Dermis blood vessel endothelial cell (primary cell): ENCODE data around the gene CEP295NL. TPM values are rescaled to one million over a fixed set of nuclear protein-coding genes. Genes with fewer than 3 reads are reported as not detected.
A peak's percentile ranks its signal among the peaks of the same experiment; 100 is the strongest.
"Not testable (repeated sequence)": the region's sequence is repeated elsewhere in the genome, so short reads cannot be mapped to it uniquely, and the experiment has no call there.

Experiments
- DNase-seq: peaks from one replicate; pipeline ENCODE4 v3.0.0; 2010
- total RNA-seq: library from RNA; depleted of rRNA; stranded (reverse); fragments of >200 nt; gene quantifications from 2 replicates; pipeline ENCODE4 v1.2.3, GENCODE V29; 2014

Gene CEP295NL
- total RNA-seq, 1 donor from 2014 or later, result 5.1 TPM

DNA sequence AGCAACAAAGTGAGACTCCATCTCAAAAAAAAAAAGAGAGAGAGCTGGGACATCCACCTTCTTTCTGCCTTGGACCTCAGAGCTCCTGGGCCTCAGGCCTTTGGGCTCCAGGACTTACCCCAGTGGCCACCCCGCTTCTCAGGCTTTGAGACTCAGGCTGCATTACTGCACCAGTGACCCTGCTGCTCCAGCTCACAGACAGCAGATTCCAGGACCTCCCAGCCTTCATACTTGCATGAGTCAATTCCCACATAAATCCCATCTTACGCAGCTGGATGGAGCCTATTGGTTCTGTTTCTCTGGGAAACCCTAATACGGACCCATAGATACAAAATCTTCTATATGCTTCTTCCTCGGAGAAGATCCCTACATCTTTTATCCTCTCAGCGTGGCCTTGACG is 2.1 kb upstream of the CEP295NL start:
- DNase-seq, result no peak

DNA sequence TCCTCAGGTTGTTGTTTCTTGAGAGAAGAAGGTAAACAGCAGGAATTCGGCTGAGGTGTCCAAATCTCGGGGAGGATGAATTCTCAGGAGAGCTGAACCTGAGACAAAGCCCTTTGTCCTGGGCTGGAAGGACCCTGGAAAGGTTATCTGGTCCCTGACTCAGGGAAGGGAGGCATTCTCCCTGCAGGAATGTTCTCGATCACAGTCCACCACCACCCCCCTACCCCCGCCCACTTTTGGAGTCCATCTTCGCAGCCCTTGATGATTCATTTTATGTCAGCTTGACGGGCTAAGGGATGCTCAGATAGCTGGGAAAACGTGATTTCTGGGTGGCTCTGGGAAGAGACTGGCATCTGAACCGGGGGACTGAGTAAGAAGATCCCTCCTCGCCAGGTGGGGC is 1.4 kb upstream of the CEP295NL start:
- no peak for DNase-seq

DNA sequence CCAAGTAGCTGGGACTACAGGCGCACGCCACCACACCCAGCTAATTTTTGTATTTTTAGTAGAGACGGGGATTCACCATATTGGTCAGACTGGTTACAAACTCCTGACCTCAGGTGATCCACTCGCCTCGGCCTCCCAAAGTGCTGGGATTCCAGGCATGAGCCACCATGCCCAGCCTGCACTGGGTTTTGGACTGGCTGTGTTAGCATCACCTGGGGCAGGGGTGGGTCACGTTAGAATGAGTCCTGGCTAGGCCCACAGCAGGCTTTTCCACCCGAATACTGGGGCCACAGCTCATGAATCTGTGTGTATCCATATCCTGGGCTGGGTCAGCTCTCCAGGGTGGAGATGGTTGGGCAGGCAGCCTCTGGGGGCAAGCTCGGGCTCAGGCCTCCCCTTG is 770 bp downstream of the CEP295NL start:
- not testable (repeated sequence) for DNase-seq

- no peak for DNase-seq
Measured at GRCh38 chr17:78901806-78902205, 1.2 kb downstream of the CEP295NL start.

DNA sequence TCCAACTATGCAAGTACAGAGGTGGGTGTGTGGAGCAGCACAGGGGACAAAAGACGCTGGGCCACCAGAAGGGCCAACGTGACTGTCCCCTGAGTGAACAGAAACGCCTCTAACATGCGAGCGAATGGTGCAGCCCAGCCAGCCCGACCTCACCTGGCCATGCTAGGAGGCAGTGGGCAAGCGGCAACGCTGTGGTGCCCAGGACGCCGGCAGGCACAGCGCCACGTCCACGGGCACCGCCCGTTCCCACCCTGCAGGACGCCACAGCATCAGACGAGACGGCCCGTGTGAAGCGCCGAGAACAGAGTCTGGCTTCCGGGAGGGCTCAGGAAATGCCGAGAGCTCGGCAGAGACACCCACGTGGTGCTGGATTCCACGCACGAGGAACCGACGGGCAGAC is 2.2 kb downstream of the CEP295NL start:
- DNase-seq, result no peak

- no peak for DNase-seq
Measured at GRCh38 chr17:78899361-78900260, 3.4 kb downstream of the CEP295NL start.

DNA sequence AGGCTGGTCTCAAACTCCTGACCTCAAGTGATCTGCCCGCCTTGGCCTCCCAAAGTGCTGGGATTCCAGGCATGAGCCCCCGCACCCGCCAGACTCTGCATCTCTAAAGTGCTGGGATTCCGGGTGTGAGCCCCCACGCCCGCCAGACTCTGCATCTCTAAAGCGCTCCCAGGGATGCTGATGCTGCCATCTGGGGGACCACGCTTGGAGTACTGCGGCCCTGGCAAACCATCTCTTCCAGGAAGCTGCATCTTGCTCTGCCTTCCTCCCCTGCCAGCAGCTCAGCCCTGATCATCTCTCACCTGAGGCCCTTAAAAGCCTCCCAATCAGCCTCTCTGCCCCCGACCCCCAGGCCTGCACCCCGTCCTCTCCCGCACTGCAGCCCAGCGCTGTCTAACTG is 4.1 kb downstream of the CEP295NL start:
- DNase-seq, result no peak

- DNase-seq, result no peak
Measured at GRCh38 chr17:78898075-78898836, 4.7 kb downstream of the CEP295NL start.

- no peak for DNase-seq
Measured at GRCh38 chr17:78897664-78898047, 5.3 kb downstream of the CEP295NL start.

- DNase-seq, result no peak
Measured at GRCh38 chr17:78896834-78897663, 6.0 kb downstream of the CEP295NL start.

GRCh38 chr17:78896091-78896833 is 6.7 kb downstream of the CEP295NL start:
- DNase-seq, result no peak

DNA sequence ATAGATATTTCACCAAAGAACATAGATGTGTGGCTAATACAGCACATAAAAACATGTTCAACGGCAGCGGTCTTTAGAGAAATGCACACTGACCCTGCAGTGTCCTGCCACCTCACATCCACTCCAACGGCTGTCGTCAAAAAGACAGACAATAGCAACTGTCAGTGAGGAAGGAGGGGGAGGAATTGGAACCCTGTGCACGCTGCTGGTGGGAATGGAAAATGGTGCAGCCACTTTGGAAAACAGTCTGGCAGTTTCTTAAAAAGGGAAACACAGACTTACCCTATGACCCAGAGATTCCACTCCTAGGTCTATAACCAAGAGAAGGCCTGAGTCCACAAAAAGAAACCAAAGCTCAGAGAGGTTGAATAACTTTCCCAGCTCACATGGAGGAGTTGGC is 7.7 kb downstream of the CEP295NL start:
- peak; percentile 70 for DNase-seq

- no peak for DNase-seq
Measured at GRCh38 chr17:78893684-78894083, 9.3 kb downstream of the CEP295NL start.

DNA sequence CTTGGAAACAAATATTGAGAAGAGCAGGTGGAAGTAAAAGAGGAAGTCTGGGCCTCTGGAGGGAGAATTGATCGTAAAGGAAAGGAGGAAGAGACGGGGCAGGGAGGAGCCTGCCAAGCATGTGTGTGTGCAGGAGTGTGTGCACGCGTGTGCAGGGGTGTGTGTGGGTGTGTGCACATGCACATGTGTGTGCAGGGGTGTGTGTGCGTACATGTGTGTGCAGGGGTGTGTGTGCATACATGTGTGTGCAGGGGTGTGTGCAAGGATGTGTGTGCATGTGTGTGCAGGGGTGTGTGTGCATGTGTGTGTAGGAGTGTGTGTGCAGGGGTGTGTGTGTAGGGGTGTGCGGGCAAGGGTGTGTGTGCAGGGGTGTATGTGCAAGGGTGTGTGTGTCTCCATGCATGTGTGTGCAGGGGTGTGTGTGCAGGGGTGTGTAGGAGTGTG is 10.0 kb downstream of the CEP295NL start:
- DNase-seq, result no peak

DNA sequence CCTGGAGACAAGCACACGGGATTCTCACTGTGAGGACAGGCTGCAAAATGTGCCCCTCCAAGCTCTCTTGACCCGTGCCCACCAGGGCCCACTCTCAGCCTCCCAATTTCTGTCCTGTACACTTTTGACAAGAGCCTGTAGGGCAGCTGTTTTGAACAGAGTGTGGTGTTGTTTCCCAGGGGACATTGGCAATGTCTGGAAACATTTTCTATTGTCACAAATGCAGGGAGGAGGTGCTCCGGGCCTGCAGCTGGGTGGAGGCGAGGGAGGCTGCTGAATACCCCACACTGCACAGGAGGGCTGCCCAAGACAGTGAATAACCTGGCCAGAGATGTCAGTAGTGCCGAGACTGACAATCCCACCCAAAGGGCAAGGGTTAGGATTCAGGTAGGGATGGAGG is 10.5 kb downstream of the CEP295NL start:
- no peak for DNase-seq

DNA sequence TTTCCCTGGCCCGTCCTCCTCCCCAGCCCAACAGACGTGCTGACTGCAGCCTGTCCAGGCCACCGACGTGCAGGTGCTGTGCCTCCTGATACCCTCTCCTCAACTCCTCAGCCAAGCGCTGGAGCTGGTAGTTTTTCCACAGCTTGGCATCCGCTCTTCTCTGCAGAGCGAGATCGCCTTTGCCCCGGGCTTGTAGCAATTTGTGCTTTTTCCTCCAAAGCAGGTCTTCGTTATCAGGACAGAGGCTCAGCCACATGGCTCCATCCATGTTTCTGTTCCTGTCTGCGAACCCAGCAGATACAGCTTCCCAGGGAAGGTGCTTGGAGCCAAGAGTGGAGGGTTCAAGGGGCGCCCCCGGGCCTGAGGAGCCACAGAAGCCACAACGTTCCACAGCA is 10.9 kb downstream of the CEP295NL start:
- DNase-seq, result no peak

- DNase-seq, result no peak
Measured at GRCh38 chr17:78891406-78892061, 11.5 kb downstream of the CEP295NL start.

DNA sequence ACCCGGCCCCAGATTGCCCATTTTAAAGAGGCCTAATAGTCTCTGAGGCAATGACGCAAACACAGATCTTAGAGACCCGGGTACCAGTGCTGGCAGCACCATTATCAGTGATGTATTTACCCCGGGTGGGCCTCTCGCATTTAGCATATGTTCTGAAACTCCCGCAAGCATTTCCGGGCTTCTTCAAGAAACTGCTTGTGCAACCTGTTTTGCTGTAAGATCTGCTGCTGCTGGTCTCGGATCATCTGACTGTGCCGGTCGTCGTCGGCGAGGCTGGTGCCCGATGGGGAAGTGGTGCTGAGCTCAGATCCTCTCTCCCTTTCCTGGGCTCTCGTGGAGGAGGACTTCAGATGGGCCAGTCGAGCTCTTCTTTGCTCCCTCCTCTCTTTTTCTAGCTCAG is 12.5 kb downstream of the CEP295NL start:
- DNase-seq, result no peak

GRCh38 chr17:78890096-78890495 is 12.9 kb downstream of the CEP295NL start:
- DNase-seq, result not testable (repeated sequence)

- no peak for DNase-seq
Measured at GRCh38 chr17:78889531-78889930, 13.5 kb downstream of the CEP295NL start.

DNA sequence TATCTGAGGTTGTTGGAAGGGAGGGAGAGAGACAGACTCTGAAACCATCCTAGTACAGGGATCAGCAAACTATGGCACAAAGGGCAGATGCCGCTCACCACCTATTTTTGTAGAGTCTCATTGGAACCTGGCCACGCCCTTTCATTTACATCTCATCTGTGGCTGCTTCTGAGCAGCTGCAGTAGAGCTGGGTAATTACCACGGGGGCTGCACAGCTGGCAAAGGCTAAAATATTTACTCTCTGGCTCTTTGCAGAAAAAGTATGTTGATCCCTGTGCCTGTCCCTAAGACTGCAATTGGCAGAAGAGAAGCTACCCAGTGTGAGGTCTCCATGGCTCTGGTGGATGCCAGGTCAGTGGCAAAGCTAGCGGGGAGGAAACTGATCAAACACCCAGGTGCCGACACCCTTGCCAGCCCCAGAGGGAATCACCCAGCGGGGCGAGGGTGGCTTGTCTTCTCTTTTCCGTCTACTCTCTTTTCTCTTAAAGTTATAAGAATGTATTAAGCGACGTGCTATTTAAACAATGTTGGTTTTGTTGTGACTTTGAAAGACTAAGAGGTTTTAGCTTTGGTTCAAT is 14.0 kb downstream of the CEP295NL start:
- no peak for DNase-seq
